Glutamatergic neuron (in vitro differentiated cells): ENCODE data around the gene INTS2. TPM values are rescaled to one million over a fixed set of nuclear protein-coding genes. Genes with fewer than 3 reads are reported as not detected.

Experiments used
- DNase-seq: peaks from one replicate; pipeline ENCODE4 v3.0.0; 2022
- H3K27ac Mint-ChIP-seq: one replicate; pipeline ENCODE4 v1.8.0; 2020; ENCODE audit warnings: mild to moderate bottlenecking, mixed read lengths, inconsistent platforms; ENCODE audit not compliant: unreplicated experiment
- H3K27me3 Mint-ChIP-seq: one replicate; pipeline ENCODE4 v1.8.0; 2020; ENCODE audit warnings: mild to moderate bottlenecking, moderate library complexity, mixed read lengths, inconsistent platforms; ENCODE audit not compliant: unreplicated experiment
- H3K36me3 Mint-ChIP-seq: one replicate; pipeline ENCODE4 v1.8.0; 2020; ENCODE audit warnings: mild to moderate bottlenecking, mixed read lengths, inconsistent platforms; ENCODE audit not compliant: unreplicated experiment
- H3K4me1 Mint-ChIP-seq: one replicate; pipeline ENCODE4 v1.8.0; 2020; ENCODE audit warnings: mild to moderate bottlenecking, low read depth, mixed read lengths, inconsistent platforms; ENCODE audit not compliant: unreplicated experiment
- H3K4me3 Mint-ChIP-seq: one replicate; pipeline ENCODE4 v1.8.0; 2020; ENCODE audit warnings: mild to moderate bottlenecking, mixed read lengths, inconsistent platforms; ENCODE audit not compliant: unreplicated experiment
- H3K9me3 Mint-ChIP-seq: one replicate; pipeline ENCODE4 v1.8.0; 2020; ENCODE audit warnings: mild to moderate bottlenecking, moderate library complexity, mixed read lengths, inconsistent platforms; ENCODE audit not compliant: unreplicated experiment
- long read RNA-seq: library from polyadenylated mRNA; unstranded; transcript quantifications from one replicate; pipeline ENCODE4 v2.0.0, GENCODE V29; 2020; ENCODE audit not compliant: unreplicated experiment
- total RNA-seq: library from RNA; stranded (reverse); fragmentation: NEBNext Ultra II Directional; extraction: Animal tissue kit (Norgen Biotek cat#: 25700); gene quantifications from one replicate; pipeline ENCODE4 v1.2.1, GENCODE V29; 2021; ENCODE audit not compliant: unreplicated experiment
- TF ChIP-seq, protein P1 (sequence below): fragments of 200-600 bp; sonication (generic); IDR thresholded peaks from one replicate; pipeline ENCODE4 v1.5.0; 2021; ENCODE audit not compliant: partially characterized antibody, unreplicated experiment

The INTS2 gene, protein sequence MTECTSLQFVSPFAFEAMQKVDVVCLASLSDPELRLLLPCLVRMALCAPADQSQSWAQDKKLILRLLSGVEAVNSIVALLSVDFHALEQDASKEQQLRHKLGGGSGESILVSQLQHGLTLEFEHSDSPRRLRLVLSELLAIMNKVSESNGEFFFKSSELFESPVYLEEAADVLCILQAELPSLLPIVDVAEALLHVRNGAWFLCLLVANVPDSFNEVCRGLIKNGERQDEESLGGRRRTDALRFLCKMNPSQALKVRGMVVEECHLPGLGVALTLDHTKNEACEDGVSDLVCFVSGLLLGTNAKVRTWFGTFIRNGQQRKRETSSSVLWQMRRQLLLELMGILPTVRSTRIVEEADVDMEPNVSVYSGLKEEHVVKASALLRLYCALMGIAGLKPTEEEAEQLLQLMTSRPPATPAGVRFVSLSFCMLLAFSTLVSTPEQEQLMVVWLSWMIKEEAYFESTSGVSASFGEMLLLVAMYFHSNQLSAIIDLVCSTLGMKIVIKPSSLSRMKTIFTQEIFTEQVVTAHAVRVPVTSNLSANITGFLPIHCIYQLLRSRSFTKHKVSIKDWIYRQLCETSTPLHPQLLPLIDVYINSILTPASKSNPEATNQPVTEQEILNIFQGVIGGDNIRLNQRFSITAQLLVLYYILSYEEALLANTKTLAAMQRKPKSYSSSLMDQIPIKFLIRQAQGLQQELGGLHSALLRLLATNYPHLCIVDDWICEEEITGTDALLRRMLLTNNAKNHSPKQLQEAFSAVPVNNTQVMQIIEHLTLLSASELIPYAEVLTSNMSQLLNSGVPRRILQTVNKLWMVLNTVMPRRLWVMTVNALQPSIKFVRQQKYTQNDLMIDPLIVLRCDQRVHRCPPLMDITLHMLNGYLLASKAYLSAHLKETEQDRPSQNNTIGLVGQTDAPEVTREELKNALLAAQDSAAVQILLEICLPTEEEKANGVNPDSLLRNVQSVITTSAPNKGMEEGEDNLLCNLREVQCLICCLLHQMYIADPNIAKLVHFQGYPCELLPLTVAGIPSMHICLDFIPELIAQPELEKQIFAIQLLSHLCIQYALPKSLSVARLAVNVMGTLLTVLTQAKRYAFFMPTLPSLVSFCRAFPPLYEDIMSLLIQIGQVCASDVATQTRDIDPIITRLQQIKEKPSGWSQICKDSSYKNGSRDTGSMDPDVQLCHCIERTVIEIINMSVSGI
- total RNA-seq = 16.9 TPM
- long read RNA-seq = 0 reads

- peaks cover 2% of the 10 kb centered on the region for H3K27me3 Mint-ChIP-seq
- peak; percentile 96 for DNase-seq
- H3K27ac Mint-ChIP-seq = peak within 1 kb of the TSS; percentile 91
- H3K4me1 Mint-ChIP-seq = peaks cover 8% of the 10 kb centered on the region
- peak within 1 kb of the TSS; percentile 95 for H3K4me3 Mint-ChIP-seq
- H3K9me3 Mint-ChIP-seq = peaks cover 5% of the 10 kb centered on the region
- no peaks in the 10 kb centered on the region for H3K36me3 Mint-ChIP-seq
- TF ChIP-seq, protein P1, sequence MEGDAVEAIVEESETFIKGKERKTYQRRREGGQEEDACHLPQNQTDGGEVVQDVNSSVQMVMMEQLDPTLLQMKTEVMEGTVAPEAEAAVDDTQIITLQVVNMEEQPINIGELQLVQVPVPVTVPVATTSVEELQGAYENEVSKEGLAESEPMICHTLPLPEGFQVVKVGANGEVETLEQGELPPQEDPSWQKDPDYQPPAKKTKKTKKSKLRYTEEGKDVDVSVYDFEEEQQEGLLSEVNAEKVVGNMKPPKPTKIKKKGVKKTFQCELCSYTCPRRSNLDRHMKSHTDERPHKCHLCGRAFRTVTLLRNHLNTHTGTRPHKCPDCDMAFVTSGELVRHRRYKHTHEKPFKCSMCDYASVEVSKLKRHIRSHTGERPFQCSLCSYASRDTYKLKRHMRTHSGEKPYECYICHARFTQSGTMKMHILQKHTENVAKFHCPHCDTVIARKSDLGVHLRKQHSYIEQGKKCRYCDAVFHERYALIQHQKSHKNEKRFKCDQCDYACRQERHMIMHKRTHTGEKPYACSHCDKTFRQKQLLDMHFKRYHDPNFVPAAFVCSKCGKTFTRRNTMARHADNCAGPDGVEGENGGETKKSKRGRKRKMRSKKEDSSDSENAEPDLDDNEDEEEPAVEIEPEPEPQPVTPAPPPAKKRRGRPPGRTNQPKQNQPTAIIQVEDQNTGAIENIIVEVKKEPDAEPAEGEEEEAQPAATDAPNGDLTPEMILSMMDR = no peak
Observed at GRCh38 chr17:61927208-61928100, at the start of gene INTS2. Gene INTS2 (minus strand): TSS chr17:61927982. CDS start chr17:61926644, 1,338 bp downstream.

DNA sequence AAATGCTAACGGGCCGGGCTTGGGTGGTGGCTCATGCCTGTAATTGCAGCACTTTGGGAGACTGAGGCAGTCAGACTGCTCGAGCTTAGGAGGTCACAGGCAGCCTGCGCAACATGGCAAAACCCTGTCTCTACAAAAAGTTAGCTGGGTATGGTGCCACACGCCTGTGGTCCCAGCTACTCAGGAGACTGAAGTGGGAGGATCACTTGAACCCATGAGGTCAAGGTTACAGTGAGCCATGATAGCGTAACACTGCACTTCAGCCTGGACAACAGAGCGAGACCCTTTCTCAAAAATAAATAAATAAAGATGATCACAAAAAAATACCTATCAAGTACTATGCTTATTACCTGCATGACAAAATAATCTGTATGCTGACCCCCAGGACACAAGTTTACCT is 46.3 kb upstream of the INTS2 start:
- TF ChIP-seq, protein P1 = no peak
- Mint-ChIP-seq H3K27me3 (no peaks in the 10 kb centered on the region), H3K27ac (no peak overlapping the region), H3K36me3 (no peaks in the 10 kb centered on the region), H3K9me3 (no peaks in the 10 kb centered on the region), H3K4me1 (no peaks in the 10 kb centered on the region), H3K4me3 (no peak overlapping the region)
- no peak for DNase-seq

- H3K27ac Mint-ChIP-seq = no peak overlapping the region
- DNase-seq = no peak
- no peaks in the 10 kb centered on the region for H3K9me3 Mint-ChIP-seq
- no peaks in the 10 kb centered on the region for H3K36me3 Mint-ChIP-seq
- no peaks in the 10 kb centered on the region for H3K27me3 Mint-ChIP-seq
- TF ChIP-seq, protein P1 = no peak
- H3K4me1 Mint-ChIP-seq = no peaks in the 10 kb centered on the region
- H3K4me3 Mint-ChIP-seq = no peak overlapping the region
Observed at GRCh38 chr17:61972311-61972710, 44.5 kb upstream of the INTS2 start.

GRCh38 chr17:61970030-61970429 is 42.2 kb upstream of the INTS2 start:
- H3K27me3 Mint-ChIP-seq = no peaks in the 10 kb centered on the region
- H3K4me1 Mint-ChIP-seq = peaks cover 4% of the 10 kb centered on the region
- DNase-seq = no peak
- H3K9me3 Mint-ChIP-seq = peaks cover 1% of the 10 kb centered on the region
- no peak overlapping the region for H3K4me3 Mint-ChIP-seq
- no peaks in the 10 kb centered on the region for H3K36me3 Mint-ChIP-seq
- TF ChIP-seq, protein P1 = no peak
- no peak overlapping the region for H3K27ac Mint-ChIP-seq
